ENCODE measurements around the gene CHD9.

DNA sequence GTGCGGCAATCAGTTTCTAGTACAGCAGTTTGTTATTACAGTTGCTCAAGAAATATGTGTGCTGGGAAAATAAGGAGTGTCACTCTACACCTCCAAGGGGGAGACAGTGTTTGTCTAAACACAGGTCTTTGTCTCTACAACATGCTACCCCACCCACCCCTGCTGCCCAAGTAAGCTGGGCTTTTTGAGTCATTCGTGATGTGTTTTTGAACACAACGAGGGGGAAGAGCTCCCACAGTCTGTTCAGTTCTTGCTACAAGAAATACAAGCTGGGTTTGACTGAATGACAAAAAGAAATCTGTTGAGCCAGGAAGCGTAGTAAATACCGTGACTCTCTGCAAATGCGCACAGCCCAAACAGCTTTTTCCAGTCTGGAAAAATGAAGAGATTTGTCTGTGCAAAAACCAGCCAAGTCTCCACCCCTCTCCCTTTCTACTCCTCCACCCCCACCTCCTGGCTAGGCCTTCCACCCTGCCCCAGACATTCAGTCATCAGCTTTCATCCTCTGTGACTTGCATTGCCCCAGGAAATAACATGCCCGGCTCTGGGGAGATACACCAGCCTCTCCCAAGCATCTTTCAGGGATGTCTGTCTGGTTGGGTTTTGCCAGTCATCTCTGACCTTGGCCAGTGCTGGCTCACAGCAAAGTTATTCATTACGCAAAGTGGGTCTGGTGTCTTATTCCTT, 25.7 kb downstream of the CHD9 start:
- TF ChIP-seq, protein P1, sequence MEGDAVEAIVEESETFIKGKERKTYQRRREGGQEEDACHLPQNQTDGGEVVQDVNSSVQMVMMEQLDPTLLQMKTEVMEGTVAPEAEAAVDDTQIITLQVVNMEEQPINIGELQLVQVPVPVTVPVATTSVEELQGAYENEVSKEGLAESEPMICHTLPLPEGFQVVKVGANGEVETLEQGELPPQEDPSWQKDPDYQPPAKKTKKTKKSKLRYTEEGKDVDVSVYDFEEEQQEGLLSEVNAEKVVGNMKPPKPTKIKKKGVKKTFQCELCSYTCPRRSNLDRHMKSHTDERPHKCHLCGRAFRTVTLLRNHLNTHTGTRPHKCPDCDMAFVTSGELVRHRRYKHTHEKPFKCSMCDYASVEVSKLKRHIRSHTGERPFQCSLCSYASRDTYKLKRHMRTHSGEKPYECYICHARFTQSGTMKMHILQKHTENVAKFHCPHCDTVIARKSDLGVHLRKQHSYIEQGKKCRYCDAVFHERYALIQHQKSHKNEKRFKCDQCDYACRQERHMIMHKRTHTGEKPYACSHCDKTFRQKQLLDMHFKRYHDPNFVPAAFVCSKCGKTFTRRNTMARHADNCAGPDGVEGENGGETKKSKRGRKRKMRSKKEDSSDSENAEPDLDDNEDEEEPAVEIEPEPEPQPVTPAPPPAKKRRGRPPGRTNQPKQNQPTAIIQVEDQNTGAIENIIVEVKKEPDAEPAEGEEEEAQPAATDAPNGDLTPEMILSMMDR (IDR thresholded peaks at IDR 0.05), result no peak
- peak in 1 of 2 donors; percentile 79 for TF ChIP-seq EP300 (IDR thresholded peaks at IDR 0.05)
